ENCODE data around the gene PICALM. TPM values are rescaled to one million over a fixed set of nuclear protein-coding genes. Genes with fewer than 3 reads are reported as not detected.
A peak's percentile ranks its signal among the peaks of the same experiment; 100 is the strongest.
"Not testable (repeated sequence)": the region's sequence is repeated elsewhere in the genome, so short reads cannot be mapped to it uniquely, and the experiment has no call there.

PICALM gene
- polyA plus RNA-seq, 1 experiment: 303 TPM

DNA sequence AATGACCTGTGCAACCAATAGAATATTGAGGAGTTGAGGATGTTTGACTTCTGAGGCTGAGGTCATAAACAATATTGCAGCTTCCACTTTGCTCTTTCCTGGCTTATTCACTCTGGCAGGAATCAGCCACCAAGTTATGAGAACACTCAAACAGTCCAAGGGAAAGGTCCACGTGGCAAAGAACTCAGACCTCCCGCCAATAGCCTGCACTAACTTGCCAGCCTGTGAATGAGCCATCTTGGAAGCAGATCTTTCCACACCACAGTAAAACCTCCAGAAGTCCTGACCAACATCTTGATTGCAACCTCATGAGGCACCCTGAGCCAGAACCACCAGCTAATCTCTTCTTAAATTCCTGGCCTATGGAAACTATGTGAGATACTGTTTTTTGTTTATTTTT, 22.7 kb upstream of the PICALM start:
- Histone ChIP-seq H3K9me3 (ENCODE audit: control insufficient read depth, insufficient read depth, low read length) (no peaks in the 10 kb centered on the region), H3K4me3 (ENCODE audit: low read depth, low read length) (no peak overlapping the region), H3K27ac (ENCODE audit: low read depth, low read length) (peak overlapping the region; percentile 47), H3K27me3 (ENCODE audit: control insufficient read depth, insufficient read depth, low read length) (no peaks in the 10 kb centered on the region)
- no peak for DNase-seq (ENCODE audit: low read depth, low spot score)
- TF ChIP-seq CTCF (IDR thresholded peaks at IDR 0.05; ENCODE audit: low read depth, low read length): no peak
- ChIA-PET POLR2A (no interaction called here), CTCF (no interaction called here)

DNA sequence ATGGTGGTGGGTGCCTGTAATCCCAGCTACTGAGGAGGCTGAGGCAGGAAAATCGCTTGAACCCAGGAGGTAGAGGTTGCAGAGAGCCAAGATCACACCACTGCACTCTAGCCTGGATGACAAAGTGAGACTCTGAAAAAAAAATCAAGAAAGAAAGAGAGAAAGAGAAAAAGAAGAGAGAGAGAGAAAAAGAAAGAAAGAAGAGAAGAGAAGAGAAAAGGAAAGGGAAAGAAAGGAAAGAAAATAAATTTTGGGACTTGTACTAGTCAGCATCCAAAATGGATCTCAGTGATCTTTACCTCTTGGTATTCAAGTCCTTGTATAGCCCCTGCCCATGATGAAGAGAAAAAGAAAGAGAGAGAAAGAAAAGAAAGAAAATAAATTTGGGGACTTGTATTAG, 22.2 kb upstream of the PICALM start:
- H3K9me3 ChIP-seq (ENCODE audit: control insufficient read depth, insufficient read depth, low read length): no peaks in the 10 kb centered on the region
- no peak overlapping the region for H3K4me3 ChIP-seq (ENCODE audit: low read depth, low read length)
- no peak overlapping the region for H3K27ac ChIP-seq (ENCODE audit: low read depth, low read length)
- ChIA-PET POLR2A (no interaction called here), CTCF (no interaction called here)
- DNase-seq (ENCODE audit: low read depth, low spot score): no peak
- TF ChIP-seq CTCF (IDR thresholded peaks at IDR 0.05; ENCODE audit: low read depth, low read length): no peak
- no peaks in the 10 kb centered on the region for H3K27me3 ChIP-seq (ENCODE audit: control insufficient read depth, insufficient read depth, low read length)

- no peak for TF ChIP-seq CTCF (IDR thresholded peaks at IDR 0.05; ENCODE audit: low read depth, low read length)
- Histone ChIP-seq H3K27me3 (ENCODE audit: control insufficient read depth, insufficient read depth, low read length) (no peaks in the 10 kb centered on the region), H3K9me3 (ENCODE audit: control insufficient read depth, insufficient read depth, low read length) (no peaks in the 10 kb centered on the region), H3K27ac (ENCODE audit: low read depth, low read length) (no peak overlapping the region), H3K4me3 (ENCODE audit: low read depth, low read length) (no peak overlapping the region)
- CTCF ChIA-PET: no interaction called here
- no peak for DNase-seq (ENCODE audit: low read depth, low spot score)
- POLR2A ChIA-PET: interaction anchor here (0.6 kb wide), 1 partner anchor 84 kb away, joined by 4 read pairs; no protein-coding TSS in a partner anchor
These were observed 20.8 kb upstream of the PICALM start for GRCh38 chr11:86089659-86090058.

DNA sequence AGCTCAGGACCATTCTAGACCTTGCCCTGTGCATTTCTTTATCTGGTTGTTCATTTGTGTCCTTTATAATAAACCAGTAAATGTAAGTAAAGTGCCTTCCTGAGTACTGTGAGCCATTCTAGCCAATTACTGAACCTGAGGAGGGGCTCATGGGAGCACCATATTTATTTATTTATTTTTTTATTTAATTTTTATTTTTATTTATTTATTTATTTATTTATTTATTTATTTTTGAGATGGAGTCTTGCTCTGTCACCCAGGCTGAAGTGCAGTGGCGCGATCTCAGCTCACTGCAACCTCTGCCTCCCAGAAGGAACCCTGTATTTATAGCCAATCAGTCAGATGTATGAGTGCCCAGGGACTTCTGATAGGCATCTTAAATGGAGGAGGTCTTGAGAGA, 18.8 kb upstream of the PICALM start:
- H3K9me3 ChIP-seq (ENCODE audit: control insufficient read depth, insufficient read depth, low read length); H3K4me3 ChIP-seq (ENCODE audit: low read depth, low read length); H3K27me3 ChIP-seq (ENCODE audit: control insufficient read depth, insufficient read depth, low read length); DNase-seq (ENCODE audit: low read depth, low spot score); H3K27ac ChIP-seq (ENCODE audit: low read depth, low read length); POLR2A ChIA-PET: not testable (repeated sequence)
- CTCF ChIA-PET: interaction anchor here (0.7 kb wide), 1 partner anchor 41 kb away, joined by 3 read pairs; no protein-coding TSS in a partner anchor

DNA sequence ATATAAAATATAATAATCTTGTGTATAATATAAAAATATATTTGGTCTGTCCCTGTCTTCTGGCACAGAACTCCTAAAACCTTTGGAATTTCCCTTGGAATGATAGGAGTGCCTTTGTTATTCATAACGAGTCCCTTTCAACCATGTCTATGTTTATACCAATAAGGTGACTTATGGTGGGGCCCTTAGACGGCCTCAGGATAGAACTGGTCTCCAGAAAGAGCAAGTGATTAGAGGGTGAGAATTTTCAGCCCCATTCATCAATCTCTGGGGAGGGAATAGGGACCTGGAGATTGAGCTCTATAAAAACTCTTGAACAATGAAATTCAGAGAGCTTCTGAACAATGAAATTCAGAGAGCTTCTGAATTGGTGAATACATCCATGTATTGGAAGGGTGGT, 18.4 kb upstream of the PICALM start:
- no peaks in the 10 kb centered on the region for H3K27me3 ChIP-seq (ENCODE audit: control insufficient read depth, insufficient read depth, low read length)
- CTCF ChIA-PET: interaction anchor here (0.7 kb wide), 1 partner anchor 41 kb away, joined by 3 read pairs; no protein-coding TSS in a partner anchor
- POLR2A ChIA-PET: no interaction called here
- H3K9me3 ChIP-seq (ENCODE audit: control insufficient read depth, insufficient read depth, low read length): no peaks in the 10 kb centered on the region
- H3K4me3 ChIP-seq (ENCODE audit: low read depth, low read length): no peak overlapping the region
- DNase-seq (ENCODE audit: low read depth, low spot score): no peak
- H3K27ac ChIP-seq (ENCODE audit: low read depth, low read length): no peak overlapping the region
- no peak for TF ChIP-seq CTCF (IDR thresholded peaks at IDR 0.05; ENCODE audit: low read depth, low read length)

- H3K9me3 ChIP-seq (ENCODE audit: control insufficient read depth, insufficient read depth, low read length): no peaks in the 10 kb centered on the region
- POLR2A ChIA-PET: no interaction called here
- no peaks in the 10 kb centered on the region for H3K27me3 ChIP-seq (ENCODE audit: control insufficient read depth, insufficient read depth, low read length)
- no peak overlapping the region for H3K4me3 ChIP-seq (ENCODE audit: low read depth, low read length)
- CTCF ChIA-PET: no interaction called here
- DNase-seq (ENCODE audit: low read depth, low spot score): no peak
- no peak overlapping the region for H3K27ac ChIP-seq (ENCODE audit: low read depth, low read length)
- no peak for TF ChIP-seq CTCF (IDR thresholded peaks at IDR 0.05; ENCODE audit: low read depth, low read length)
These were observed 12.6 kb upstream of the PICALM start for GRCh38 chr11:86081455-86081854.

Data from AG04450 (cell line).